A549 (cell line): ENCODE measurements around the gene CHFR. TPM values are rescaled to one million over a fixed set of nuclear protein-coding genes. Genes with fewer than 3 reads are reported as not detected.

Experiments
- ATAC-seq, 2 experiments: fragments of 200-7000 bp in 1 of 2; fragments of >200 bp in 1 of 2; cut with Nextera tagmentation in 1 of 2; cut with Tn5 transposase in 1 of 2; 3 replicates each; pipeline versions ENCODE4 v1.8.0 to v1.9.1; 2018 to 2020; ENCODE audit warnings: mild to moderate bottlenecking in 1 of 2, moderate library complexity in 1 of 2
- CTCF ChIA-PET: fragments of 300-600 bp; sonication (Branson Sonifier 250); formaldehyde crosslinking; extraction: SDS; loops from one replicate; lab custom pipeline; 2021; ENCODE audit warnings: antibody characterized with exemption, inconsistent platforms; lab: Yijun Ruan, JAX
- POLR2A ChIA-PET: fragments of 350-600 bp; formaldehyde crosslinking; extraction: SDS; loops from one replicate; lab custom pipeline; 2021; ENCODE audit warnings: antibody characterized with exemption, inconsistent platforms; lab: Yijun Ruan, JAX
- DNase-seq, 2 experiments: peaks; one replicate each; pipeline versions ENCODE4 v3.0.0 to v3.0.0-alpha.2; 2011 to 2016; ENCODE audit warnings: low read depth in 1 of 2, low spot score in 1 of 2
- FAIRE-seq: peaks from 2 replicates; lab custom pipeline; 2011; peaks lifted over from hg19 to GRCh38; lab: Jason Lieb, UNC
- H3K27ac ChIP-seq, 2 experiments: fragments of >200 bp; sonication (Bioruptor Twin); formaldehyde crosslinking; 3 replicates each; pipeline ENCODE4 v1.5.1; 2016 to 2017
- H3K4me1 ChIP-seq: fragments of >200 bp; sonication (Bioruptor Twin); formaldehyde crosslinking; 3 replicates; pipeline ENCODE4 v1.6.1; 2016
- H3K4me2 ChIP-seq: fragments of >200 bp; sonication (Bioruptor Twin); formaldehyde crosslinking; 3 replicates; pipeline ENCODE4 v1.6.1; 2016
- H3K4me3 ChIP-seq: fragments of >200 bp; sonication (Bioruptor Twin); formaldehyde crosslinking; 3 replicates; pipeline ENCODE4 v1.5.1; 2016
- H3K9me3 ChIP-seq: fragments of >200 bp; sonication (Bioruptor Twin); formaldehyde crosslinking; 3 replicates; pipeline ENCODE4 v1.6.1; 2016
- CBX2 ChIP-seq: fragments of 200-600 bp; sonication (generic); IDR thresholded peaks from 2 replicates; pipeline ENCODE4 v1.6.1; 2016; ENCODE audit warnings: low read depth, mild to moderate bottlenecking, borderline replicate concordance
- CHD2 ChIP-seq: fragments of 150-350 bp; IDR thresholded peaks from 2 replicates; pipeline ENCODE4 v1.6.1; 2014; ENCODE audit warnings: low read length; ENCODE audit not compliant: partially characterized antibody
- EHF ChIP-seq: fragments of 250-450 bp; sonication (Bioruptor Pico); IDR thresholded peaks from 2 replicates; pipeline ENCODE4 v1.5.0; 2020; ENCODE audit warnings: mild to moderate bottlenecking
- EHMT2 ChIP-seq: fragments of 200-600 bp; sonication (generic); IDR thresholded peaks from 2 replicates; pipeline ENCODE4 v1.6.1; 2016; ENCODE audit warnings: antibody characterized with exemption, low read depth, mild to moderate bottlenecking, moderate library complexity
- ELK1 ChIP-seq: fragments of 150-350 bp; IDR thresholded peaks from 2 replicates; pipeline ENCODE4 v1.6.1; 2014; ENCODE audit warnings: low read depth, mild to moderate bottlenecking, low read length
- HES2 ChIP-seq: fragments of >200 bp; sonication (Bioruptor Twin); formaldehyde crosslinking; IDR thresholded peaks from 2 replicates; pipeline ENCODE4 v1.6.1; 2016
- HEYL ChIP-seq: fragments of 250-450 bp; sonication (Bioruptor Pico); IDR thresholded peaks from 2 replicates; pipeline ENCODE4 v1.8.0; 2021; ENCODE audit warnings: mild to moderate bottlenecking, moderate library complexity
- HOXB5 ChIP-seq: fragments of 250-450 bp; sonication (Bioruptor Pico); IDR thresholded peaks from 2 replicates; pipeline ENCODE4 v1.5.0; 2020; ENCODE audit warnings: mild to moderate bottlenecking, moderate library complexity
- KDM1A ChIP-seq: fragments of 200-600 bp; sonication (generic); IDR thresholded peaks from 2 replicates; pipeline ENCODE4 v1.6.1; 2016; ENCODE audit warnings: low read depth, mild to moderate bottlenecking
- MAZ ChIP-seq: fragments of 150-350 bp; IDR thresholded peaks from 2 replicates; pipeline ENCODE4 v1.6.1; 2014; ENCODE audit warnings: antibody characterized with exemption, low read depth, low read length, borderline replicate concordance
- NPAS2 ChIP-seq: fragments of 250-450 bp; sonication (Bioruptor Pico); IDR thresholded peaks from 2 replicates; pipeline ENCODE4 v1.8.0; 2022; ENCODE audit warnings: mild to moderate bottlenecking, moderate library complexity, borderline replicate concordance
- POLR2A ChIP-seq: IDR thresholded peaks from 2 replicates; pipeline ENCODE4 v1.6.1; 2012; ENCODE audit warnings: mild to moderate bottlenecking, low read length
- RARB ChIP-seq: fragments of 250-450 bp; sonication (Bioruptor Pico); IDR thresholded peaks from 2 replicates; pipeline ENCODE4 v1.8.0; 2021; ENCODE audit warnings: mild to moderate bottlenecking, moderate library complexity
- RNF2 ChIP-seq: fragments of 200-600 bp; sonication (generic); IDR thresholded peaks from 2 replicates; pipeline ENCODE4 v1.6.1; 2016; ENCODE audit warnings: low read depth, mild to moderate bottlenecking, antibody characterized with exemption, moderate library complexity, borderline replicate concordance
- TP53 ChIP-seq: fragments of 250-450 bp; sonication (Bioruptor Pico); IDR thresholded peaks from 2 replicates; pipeline ENCODE4 v1.5.0; 2021; ENCODE audit warnings: mild to moderate bottlenecking, moderate library complexity
- ZFP36 ChIP-seq: fragments of 450-650 bp; IDR thresholded peaks from 2 replicates; pipeline ENCODE4 v1.6.1; 2014; ENCODE audit warnings: borderline replicate concordance; ENCODE audit not compliant: partially characterized antibody
- WGBS: methylation state at CpG from one replicate; pipeline ENCODE4 v1.1.6; 2017; ENCODE audit errors: missing lambda C conversion rate; 5-methylcytosine and 5-hydroxymethylcytosine counted together
- polyA plus RNA-seq, 4 experiments: library from polyadenylated mRNA; depleted of rRNA in 3 of 4; stranded (reverse); fragments of >200 nt; fragmentation: RNase III in 1 of 4; extraction: RNeasy Plus Mini Kit Qiagen cat#74134 plus additional on column Dnase treatment in 1 of 4; gene quantifications; 2 replicates in 3 of 4; 3 replicates in 1 of 4; pipeline ENCODE4 v1.2.3, GENCODE V29; 2011 to 2017

The CHFR gene
- polyA plus RNA-seq, 2 of the 4 experiments (the other 2 are of a cell fraction): 20.9 to 38.8 TPM

- TF ChIP-seq ELK1: no peak
These were observed 52.1 kb downstream of the CHFR start (continued) for GRCh38 chr12:132835076-132836025.

GRCh38 chr12:132834181-132834711, 53.2 kb downstream of the CHFR start:
- H3K4me3 ChIP-seq: no peak overlapping the region
- DNase-seq (no peak), FAIRE-seq (no peak), ATAC-seq (no peak)
- 0 out of 3 replicates have a peak, but pooled peaks cover 2% of the 10 kb centered on the region for H3K9me3 ChIP-seq
- CTCF ChIA-PET: interaction anchor here (0.8 to 1.3 kb wide), 2 partner anchors 10 to 18 kb away, joined by 3 read pairs; no protein-coding TSS in a partner anchor
- H3K4me1 ChIP-seq: no peaks in the 10 kb centered on the region
- H3K4me2 ChIP-seq: no peak overlapping the region
- no peak overlapping the region for H3K27ac ChIP-seq
- 75% methylated on average over 5 of the region's 5 CpGs for WGBS
- TF ChIP-seq CBX2: no peak
- TF ChIP-seq RNF2: no peak
- no peak for TF ChIP-seq NPAS2 (CRISPR knock-in tag)
- POLR2A ChIA-PET: no interaction called here

- no peak for TF ChIP-seq MAZ
- TF ChIP-seq TP53 (CRISPR knock-in tag): no peak
- TF ChIP-seq CHD2: no peak
- TF ChIP-seq RARB: no peak
- no peak for TF ChIP-seq POLR2A
- TF ChIP-seq HOXB5 (CRISPR knock-in tag): no peak
- TF ChIP-seq EHF (CRISPR knock-in tag): no peak
- TF ChIP-seq EHMT2: no peak
- TF ChIP-seq HES2: no peak
- no peak for TF ChIP-seq HEYL (CRISPR knock-in tag)
- no peak overlapping the region for H3K4me2 ChIP-seq
- H3K4me1 ChIP-seq: no peaks in the 10 kb centered on the region
- POLR2A ChIA-PET: no interaction called here
- ATAC-seq: no peak
- FAIRE-seq: no peak
- CTCF ChIA-PET: interaction anchor here (0.8 to 1.3 kb wide), 2 partner anchors 11 to 19 kb away, joined by 3 read pairs; no protein-coding TSS in a partner anchor
- DNase-seq: no peak
- no peak overlapping the region for H3K27ac ChIP-seq
- 88% methylated on average over 8 of the region's 8 CpGs for WGBS
- no peak overlapping the region for H3K4me3 ChIP-seq
- H3K9me3 ChIP-seq: 0 out of 3 replicates have a peak, but pooled peaks cover 2% of the 10 kb centered on the region
These were observed 54.1 kb downstream of the CHFR start for GRCh38 chr12:132833341-132833740.

- 88% methylated on average over 11 of the region's 11 CpGs for WGBS
- FAIRE-seq: no peak
- TF ChIP-seq ZFP36 (no peak), KDM1A (no peak), POLR2A (no peak)
- ATAC-seq: no peak
- H3K9me3 ChIP-seq: 0 out of 3 replicates have a peak, but pooled peaks cover 2% of the 10 kb centered on the region
- ChIA-PET CTCF (no interaction called here), POLR2A (no interaction called here)
- peaks cover 9% of the 10 kb centered on the region for H3K4me1 ChIP-seq
- no peak overlapping the region for H3K4me2 ChIP-seq
- H3K4me3 ChIP-seq: no peak overlapping the region
- DNase-seq: no peak
- H3K27ac ChIP-seq: no peak overlapping the region
These were observed 55.6 kb downstream of the CHFR start for GRCh38 chr12:132831771-132832170.
